IMR-90 (cell line): Measurements from ENCODE around the gene SNRPD3. TPM values are rescaled to one million over a fixed set of nuclear protein-coding genes. Genes with fewer than 3 reads are reported as not detected.

Source experiments
- ATAC-seq: fragments of 200-7000 bp; cut with Tn5 transposase; 2 replicates; pipeline ENCODE4 v1.9.1; 2020; ENCODE audit warnings: low read depth, mild to moderate bottlenecking, moderate library complexity
- BruUV-seq: library from RNA; stranded (reverse); fragments of 400-500 nt; replicated peaks from 2 replicates; lab custom pipeline; 2021; lab: Mats Ljungman, UMichigan
- CTCF ChIA-PET: fragments of 300-600 bp; formaldehyde crosslinking; extraction: SDS; loops from one replicate; lab custom pipeline; 2021; ENCODE audit warnings: antibody characterized with exemption; lab: Yijun Ruan, JAX
- POLR2A ChIA-PET: fragments of 300-600 bp; sonication (Branson Sonifier 250); formaldehyde crosslinking; loops from one replicate; lab custom pipeline; 2022; ENCODE audit warnings: antibody characterized with exemption; ENCODE audit not compliant: unreplicated experiment; lab: Charles Lee
- DNase-seq: peaks from one replicate; pipeline ENCODE4 v3.0.0; 2013
- H2AFZ ChIP-seq: replicated peaks from 2 replicates; pipeline ENCODE3; 2013; ENCODE audit warnings: low read length, mild to moderate bottlenecking; ENCODE audit not compliant: poor library complexity
- H2AK5ac ChIP-seq: 2 replicates; pipeline ENCODE4 v1.6.1; 2013; ENCODE audit warnings: low read depth, low read length, inconsistent platforms
- H2AK9ac ChIP-seq: replicated peaks from 2 replicates; pipeline ENCODE3; 2013; ENCODE audit warnings: mild to moderate bottlenecking, low read depth, low read length, moderate library complexity; ENCODE audit not compliant: poor library complexity
- H2BK120ac ChIP-seq: 2 replicates; pipeline ENCODE4 v1.6.1; 2013; ENCODE audit warnings: low read depth, low read length, inconsistent platforms
- H2BK15ac ChIP-seq: 3 replicates; pipeline ENCODE4 v1.6.1; 2013; ENCODE audit warnings: low read depth, low read length, inconsistent platforms
- H2BK20ac ChIP-seq: 2 replicates; pipeline ENCODE4 v1.6.1; 2013; ENCODE audit warnings: low read depth, mild to moderate bottlenecking, inconsistent platforms, low read length, moderate library complexity
- H2BK5ac ChIP-seq: 2 replicates; pipeline ENCODE4 v1.6.1; 2013; ENCODE audit warnings: mild to moderate bottlenecking, low read depth, low read length, inconsistent platforms; ENCODE audit not compliant: poor library complexity, severe bottlenecking
- H3K14ac ChIP-seq: replicated peaks from 2 replicates; pipeline ENCODE4 v1.6.1; 2013; ENCODE audit warnings: low read depth, low read length, inconsistent platforms
- H3K18ac ChIP-seq: 2 replicates; pipeline ENCODE4 v1.6.1; 2013; ENCODE audit warnings: low read depth, low read length, control low read depth
- H3K23ac ChIP-seq: 2 replicates; pipeline ENCODE4 v1.6.1; 2013; ENCODE audit warnings: low read depth, low read length, inconsistent platforms
- H3K27ac ChIP-seq: 2 replicates; pipeline ENCODE4 v1.5.1; 2013; ENCODE audit warnings: mild to moderate bottlenecking, control low read depth, low read length; ENCODE audit not compliant: insufficient read depth
- H3K27me3 ChIP-seq: 2 replicates; pipeline ENCODE4 v1.6.1; 2013; ENCODE audit warnings: low read length; ENCODE audit not compliant: control insufficient read depth, insufficient read depth
- H3K36me3 ChIP-seq: 2 replicates; pipeline ENCODE4 v1.6.1; 2013; ENCODE audit warnings: low read length, mixed read lengths; ENCODE audit not compliant: control insufficient read depth, insufficient read depth
- H3K4ac ChIP-seq: 2 replicates; pipeline ENCODE4 v1.6.1; 2013; ENCODE audit warnings: low read depth, low read length, inconsistent platforms
- H3K4me1 ChIP-seq: 2 replicates; pipeline ENCODE4 v1.6.1; 2013; ENCODE audit warnings: low read length, mixed read lengths; ENCODE audit not compliant: control insufficient read depth, insufficient read depth
- H3K4me2 ChIP-seq: 2 replicates; pipeline ENCODE4 v1.6.1; 2013; ENCODE audit warnings: low read depth, mild to moderate bottlenecking, control low read depth, low read length, moderate library complexity
- H3K4me3 ChIP-seq: 2 replicates; pipeline ENCODE4 v1.5.1; 2013; ENCODE audit warnings: low read depth, mild to moderate bottlenecking, control low read depth, low read length, moderate library complexity; ENCODE audit not compliant: insufficient read depth
- H3K56ac ChIP-seq: 2 replicates; pipeline ENCODE4 v1.6.1; 2013; ENCODE audit warnings: low read length, inconsistent platforms; ENCODE audit not compliant: insufficient read depth; ENCODE audit errors: extremely low read depth
- H3K79me1 ChIP-seq, 2 experiments: 2 replicates each; pipeline ENCODE4 v1.6.1; 2013; ENCODE audit warnings: low read length in 2 of 2, inconsistent platforms in 1 of 2, low read depth in 1 of 2
- H3K9ac ChIP-seq: 2 replicates; pipeline ENCODE4 v1.6.1; 2013; ENCODE audit warnings: low read depth, low read length, control low read depth
- H3K9me1 ChIP-seq: 2 replicates; pipeline ENCODE4 v1.6.1; 2013; ENCODE audit warnings: low read length, inconsistent platforms; ENCODE audit not compliant: insufficient read depth
- H3K9me3 ChIP-seq: 2 replicates; pipeline ENCODE4 v1.6.1; 2013; ENCODE audit warnings: low read length; ENCODE audit not compliant: control insufficient read depth, insufficient read depth
- H4K20me1 ChIP-seq: 2 replicates; pipeline ENCODE4 v1.6.1; 2013; ENCODE audit warnings: low read length, inconsistent platforms; ENCODE audit not compliant: insufficient read depth
- H4K5ac ChIP-seq: 2 replicates; pipeline ENCODE4 v1.6.1; 2013; ENCODE audit warnings: mild to moderate bottlenecking, low read depth, low read length, control low read depth
- H4K8ac ChIP-seq, 2 experiments: 2 replicates each; pipeline ENCODE4 v1.6.1; 2013; ENCODE audit warnings: low read depth in 2 of 2, low read length in 2 of 2, control low read depth in 1 of 2, inconsistent platforms in 1 of 2
- H4K91ac ChIP-seq: 2 replicates; pipeline ENCODE4 v1.6.1; 2013; ENCODE audit warnings: low read depth, low read length, inconsistent platforms; ENCODE audit not compliant: insufficient read depth
- WGBS, 2 experiments: methylation state at CpG; one replicate each; pipeline versions ENCODE4 v1.1.5 to v1.1.7; 2013; ENCODE audit warnings: missing lambda C conversion rate in 2 of 2; ENCODE audit not compliant: insufficient read length in 1 of 2; ENCODE audit errors: extremely low coverage in 2 of 2; 5-methylcytosine and 5-hydroxymethylcytosine counted together
- dilution Hi-C: fragments of 300-500 bp; cut with HindIII; formaldehyde crosslinking; loops from one replicate; pipeline ENCODE4 v1.14.3; 2018; ENCODE audit warnings: low sequenced_read_pairs; ENCODE audit not compliant: unreplicated experiment
- in situ Hi-C: fragments of 300-500 bp; cut with MboI; formaldehyde crosslinking; loops from 3 replicates; pipeline ENCODE4 v1.14.3; 2019; ENCODE audit warnings: low sequenced_read_pairs, inconsistent platforms, mixed read lengths
- intact Hi-C: fragments of 100-400 bp; cut with micrococcal nuclease; formaldehyde crosslinking; loops from 2 replicates; pipeline ENCODE4 v1.10.0; 2022
- polyA plus RNA-seq, 3 experiments: library from polyadenylated mRNA; depleted of rRNA; stranded (reverse); fragments of >200 nt; gene quantifications; 2 replicates each; pipeline ENCODE4 v1.2.3, GENCODE V29; 2012; ENCODE audit warnings: low replicate concordance in 1 of 3
- total RNA-seq: library from RNA; depleted of rRNA; stranded (reverse); fragments of >200 nt; gene quantifications from 2 replicates; pipeline ENCODE4 v1.2.3, GENCODE V29; 2012
- TF ChIP-seq, protein P1 (sequence below): fragments of 150-350 bp; IDR thresholded peaks from 2 replicates; pipeline ENCODE4 v1.6.1; 2016; ENCODE audit warnings: low read depth, mild to moderate bottlenecking, low read length, moderate library complexity, borderline replicate concordance

Gene SNRPD3
- total and polyA plus RNA-seq, 2 of the 4 experiments (the other 2 are of a cell fraction): 158 to 283 TPM

- H2BK15ac ChIP-seq: no peak overlapping the region
- no peak overlapping the region for H2AK9ac ChIP-seq
- H4K5ac ChIP-seq: no peak overlapping the region
- in situ Hi-C loops: no loop called here
- peaks cover 2% of the 10 kb centered on the region for H3K4me1 ChIP-seq
- H2AFZ ChIP-seq: no peak overlapping the region
- TF ChIP-seq, protein P1, sequence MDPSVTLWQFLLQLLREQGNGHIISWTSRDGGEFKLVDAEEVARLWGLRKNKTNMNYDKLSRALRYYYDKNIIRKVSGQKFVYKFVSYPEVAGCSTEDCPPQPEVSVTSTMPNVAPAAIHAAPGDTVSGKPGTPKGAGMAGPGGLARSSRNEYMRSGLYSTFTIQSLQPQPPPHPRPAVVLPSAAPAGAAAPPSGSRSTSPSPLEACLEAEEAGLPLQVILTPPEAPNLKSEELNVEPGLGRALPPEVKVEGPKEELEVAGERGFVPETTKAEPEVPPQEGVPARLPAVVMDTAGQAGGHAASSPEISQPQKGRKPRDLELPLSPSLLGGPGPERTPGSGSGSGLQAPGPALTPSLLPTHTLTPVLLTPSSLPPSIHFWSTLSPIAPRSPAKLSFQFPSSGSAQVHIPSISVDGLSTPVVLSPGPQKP: no peak
- DNase-seq (no peak), ATAC-seq (no peak)
- no peak overlapping the region for H3K4ac ChIP-seq
- H3K18ac ChIP-seq: no peak overlapping the region
- no peaks in the 10 kb centered on the region for H3K27me3 ChIP-seq
- H3K4me3 ChIP-seq: no peak overlapping the region
- H3K79me1 ChIP-seq: peaks cover 17 to 68% of the 10 kb centered on the region in 2 experiments
- no peak overlapping the region for H3K4me2 ChIP-seq
- WGBS, 2 experiments: 88% methylated on average over 2 of the region's 4 CpGs; no CpG with 5 or more reads in 1 of the 2 experiments
- no peak overlapping the region for H3K56ac ChIP-seq
- no TSS peak for BruUV-seq
- no peak overlapping the region for H2AK5ac ChIP-seq
- dilution Hi-C loops: no loop called here
- H4K20me1 ChIP-seq: peaks cover 52% of the 10 kb centered on the region
- H3K27ac ChIP-seq: no peak overlapping the region
- peaks cover 27% of the 10 kb centered on the region for H3K36me3 ChIP-seq
- no peak overlapping the region for H3K14ac ChIP-seq
- no peak overlapping the region for H2BK120ac ChIP-seq
- H3K9me1 ChIP-seq: peaks cover 5% of the 10 kb centered on the region; the same call in 1 of the 2 replicates
- intact Hi-C loops: no loop called here
- no peak overlapping the region for H3K9ac ChIP-seq
- H2BK5ac ChIP-seq: no peak overlapping the region
- no peaks in the 10 kb centered on the region for H3K9me3 ChIP-seq
- no peak overlapping the region for H2BK20ac ChIP-seq
- H4K91ac ChIP-seq: no peak overlapping the region
- ChIA-PET CTCF (interaction anchor here (0.6 kb wide), 1 partner anchor 57 kb away, joined by 3 read pairs; no protein-coding TSS in a partner anchor), POLR2A (no interaction called here)
- H4K8ac ChIP-seq: no peak overlapping the region
- H3K23ac ChIP-seq: no peak overlapping the region
These were observed 3.7 kb downstream of the SNRPD3 start for GRCh38 chr22:24559471-24559870.
